OCI-LY3 (cell line): ENCODE results near the gene PRX.

Experiments used
- H2AFZ ChIP-seq: fragments of 200-600, 300-600 bp; shearing (Covaris generic); 2 replicates; pipeline ENCODE4 v1.6.0; 2014; ENCODE audit warnings: antibody characterized with exemption, low read depth, low read length
- H3K27ac ChIP-seq: fragments of 200-600, 300-600 bp; sonication (generic); 2 replicates; pipeline ENCODE4 v1.5.1; 2014; ENCODE audit warnings: mild to moderate bottlenecking, low read length, moderate library complexity, mixed read lengths
- H3K27me3 ChIP-seq: fragments of 200-600, 300-600 bp; sonication (generic); 2 replicates; pipeline ENCODE4 v1.6.1; 2014; ENCODE audit warnings: low read depth, low read length, mixed read lengths
- H3K36me3 ChIP-seq: fragments of 200-600, 300-600 bp; sonication (generic); replicated peaks from 2 replicates; pipeline ENCODE3; 2014; ENCODE audit warnings: low read depth, low read length, mixed read lengths
- H3K4me1 ChIP-seq: fragments of 300-600, 200-600 bp; sonication (generic); 2 replicates; pipeline ENCODE4 v1.6.1; 2014; ENCODE audit warnings: low read length, mixed read lengths
- H3K4me2 ChIP-seq: fragments of 200-600, 300-600 bp; sonication (generic); 2 replicates; pipeline ENCODE4 v1.6.1; 2014; ENCODE audit warnings: low read length, mixed read lengths
- H3K4me3 ChIP-seq: fragments of 300-600, 200-600 bp; sonication (generic); 2 replicates; pipeline ENCODE4 v1.5.1; 2014; ENCODE audit warnings: antibody characterized with exemption, mild to moderate bottlenecking, low read length, moderate library complexity
- H3K79me2 ChIP-seq: fragments of 300-600, 200-600 bp; shearing (Covaris generic); 2 replicates; pipeline ENCODE4 v1.6.1; 2014; ENCODE audit warnings: mild to moderate bottlenecking, low read length, mixed read lengths
- H3K9ac ChIP-seq: fragments of 300-600, 200-600 bp; shearing (Covaris generic); 2 replicates; pipeline ENCODE4 v1.6.0; 2014; ENCODE audit warnings: mild to moderate bottlenecking, low read length, moderate library complexity
- H3K9me3 ChIP-seq: fragments of 200-600, 300-600 bp; shearing (Covaris generic); 2 replicates; pipeline ENCODE4 v1.6.1; 2014; ENCODE audit warnings: low read length, mixed read lengths; ENCODE audit not compliant: insufficient read depth
- H4K20me1 ChIP-seq: fragments of 200-600, 300-600 bp; sonication (generic); 2 replicates; pipeline ENCODE4 v1.6.1; 2016; ENCODE audit warnings: low read length, mixed read lengths; ENCODE audit not compliant: insufficient read depth
- EZH2phosphoT487 ChIP-seq: fragments of 200-600 bp; shearing (Covaris generic); IDR thresholded peaks from 2 replicates; pipeline ENCODE4 v1.6.1; 2018; ENCODE audit warnings: antibody characterized with exemption, mixed run types, low read depth
- TF ChIP-seq, protein P1 (sequence below): fragments of 200-600, 300-600 bp; sonication (generic); IDR thresholded peaks from 2 replicates; pipeline ENCODE4 v1.5.1; 2014; ENCODE audit warnings: antibody characterized with exemption, low read length, low read depth

Gene PRX

GRCh38 chr19:40407714-40408597 is 5.2 kb downstream of the PRX start:
- Histone ChIP-seq H3K4me3 (no peak overlapping the region), H3K27ac (no peak overlapping the region), H3K4me1 (peaks cover 8% of the 10 kb centered on the region), H3K9me3 (no peaks in the 10 kb centered on the region), H4K20me1 (no peaks in the 10 kb centered on the region), H3K79me2 (no peaks in the 10 kb centered on the region), H3K27me3 (no peaks in the 10 kb centered on the region; the same call in 1 of the 2 replicates), H3K9ac (no peak overlapping the region), H3K36me3 (no peaks in the 10 kb centered on the region), H3K4me2 (no peak overlapping the region), H2AFZ (no peak overlapping the region)
- TF ChIP-seq, protein P1, sequence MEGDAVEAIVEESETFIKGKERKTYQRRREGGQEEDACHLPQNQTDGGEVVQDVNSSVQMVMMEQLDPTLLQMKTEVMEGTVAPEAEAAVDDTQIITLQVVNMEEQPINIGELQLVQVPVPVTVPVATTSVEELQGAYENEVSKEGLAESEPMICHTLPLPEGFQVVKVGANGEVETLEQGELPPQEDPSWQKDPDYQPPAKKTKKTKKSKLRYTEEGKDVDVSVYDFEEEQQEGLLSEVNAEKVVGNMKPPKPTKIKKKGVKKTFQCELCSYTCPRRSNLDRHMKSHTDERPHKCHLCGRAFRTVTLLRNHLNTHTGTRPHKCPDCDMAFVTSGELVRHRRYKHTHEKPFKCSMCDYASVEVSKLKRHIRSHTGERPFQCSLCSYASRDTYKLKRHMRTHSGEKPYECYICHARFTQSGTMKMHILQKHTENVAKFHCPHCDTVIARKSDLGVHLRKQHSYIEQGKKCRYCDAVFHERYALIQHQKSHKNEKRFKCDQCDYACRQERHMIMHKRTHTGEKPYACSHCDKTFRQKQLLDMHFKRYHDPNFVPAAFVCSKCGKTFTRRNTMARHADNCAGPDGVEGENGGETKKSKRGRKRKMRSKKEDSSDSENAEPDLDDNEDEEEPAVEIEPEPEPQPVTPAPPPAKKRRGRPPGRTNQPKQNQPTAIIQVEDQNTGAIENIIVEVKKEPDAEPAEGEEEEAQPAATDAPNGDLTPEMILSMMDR, result no peak
- no peak for TF ChIP-seq EZH2phosphoT487

DNA sequence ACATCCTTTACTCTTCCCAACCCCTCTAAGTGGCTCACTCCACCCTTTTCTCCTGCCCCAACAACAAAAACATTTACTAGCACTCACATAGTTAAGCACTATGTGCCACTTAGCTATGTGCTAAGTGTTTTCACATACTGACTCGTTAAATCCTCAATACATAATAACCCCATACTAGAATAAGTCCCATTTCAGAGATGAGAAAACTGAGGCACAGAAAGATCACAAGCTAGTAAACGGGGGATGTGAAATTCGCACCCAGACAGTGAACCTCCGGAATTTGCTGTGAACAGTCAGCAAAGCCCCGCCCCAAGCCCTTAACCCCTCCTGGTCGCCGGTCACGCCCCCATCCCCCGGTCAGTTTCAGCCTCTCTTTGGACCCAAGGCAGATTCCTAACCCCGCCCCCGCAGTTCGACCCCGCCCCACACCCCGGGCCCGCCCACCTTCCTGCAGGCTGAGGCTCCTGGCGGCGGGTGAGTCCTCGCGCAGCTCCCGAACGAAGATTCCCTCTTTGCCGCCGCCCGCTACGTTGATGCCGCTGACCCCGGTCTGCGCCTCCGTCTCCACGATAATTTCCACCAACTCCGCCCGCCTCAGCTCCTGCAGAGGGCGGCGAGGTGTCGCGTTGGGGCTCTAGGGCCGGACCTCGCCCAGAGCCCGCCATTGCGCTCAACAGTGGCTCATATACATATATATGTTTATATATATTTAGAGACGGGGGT is 9.8 kb downstream of the PRX start:
- H3K4me2 ChIP-seq, result peak overlapping the region; percentile 76
- H3K79me2 ChIP-seq, result no peaks in the 10 kb centered on the region
- H3K9me3 ChIP-seq, result no peaks in the 10 kb centered on the region
- peak overlapping the region; percentile 78; the same call in 1 of the 2 replicates for H2AFZ ChIP-seq
- no peak overlapping the region for H3K27ac ChIP-seq
- H3K9ac ChIP-seq, result peak overlapping the region; percentile 52
- TF ChIP-seq EZH2phosphoT487, result no peak
- no peaks in the 10 kb centered on the region for H3K36me3 ChIP-seq
- H3K4me1 ChIP-seq, result peaks cover 3% of the 10 kb centered on the region
- no peaks in the 10 kb centered on the region; the same call in 1 of the 2 replicates for H3K27me3 ChIP-seq
- peak overlapping the region; percentile 78 for H3K4me3 ChIP-seq
- H4K20me1 ChIP-seq, result no peaks in the 10 kb centered on the region

- Histone ChIP-seq H4K20me1 (no peaks in the 10 kb centered on the region), H3K4me2 (no peak overlapping the region), H3K4me1 (peaks cover 3% of the 10 kb centered on the region), H3K79me2 (no peaks in the 10 kb centered on the region), H3K27me3 (peaks cover 21% of the 10 kb centered on the region), H3K9ac (no peak overlapping the region), H3K9me3 (no peaks in the 10 kb centered on the region), H3K4me3 (no peak overlapping the region), H2AFZ (no peak overlapping the region), H3K27ac (no peak overlapping the region), H3K36me3 (no peaks in the 10 kb centered on the region)
- no peak for TF ChIP-seq EZH2phosphoT487
- TF ChIP-seq, protein P1, result no peak
These were observed 12.6 kb downstream of the PRX start for GRCh38 chr19:40400559-40400958.

DNA sequence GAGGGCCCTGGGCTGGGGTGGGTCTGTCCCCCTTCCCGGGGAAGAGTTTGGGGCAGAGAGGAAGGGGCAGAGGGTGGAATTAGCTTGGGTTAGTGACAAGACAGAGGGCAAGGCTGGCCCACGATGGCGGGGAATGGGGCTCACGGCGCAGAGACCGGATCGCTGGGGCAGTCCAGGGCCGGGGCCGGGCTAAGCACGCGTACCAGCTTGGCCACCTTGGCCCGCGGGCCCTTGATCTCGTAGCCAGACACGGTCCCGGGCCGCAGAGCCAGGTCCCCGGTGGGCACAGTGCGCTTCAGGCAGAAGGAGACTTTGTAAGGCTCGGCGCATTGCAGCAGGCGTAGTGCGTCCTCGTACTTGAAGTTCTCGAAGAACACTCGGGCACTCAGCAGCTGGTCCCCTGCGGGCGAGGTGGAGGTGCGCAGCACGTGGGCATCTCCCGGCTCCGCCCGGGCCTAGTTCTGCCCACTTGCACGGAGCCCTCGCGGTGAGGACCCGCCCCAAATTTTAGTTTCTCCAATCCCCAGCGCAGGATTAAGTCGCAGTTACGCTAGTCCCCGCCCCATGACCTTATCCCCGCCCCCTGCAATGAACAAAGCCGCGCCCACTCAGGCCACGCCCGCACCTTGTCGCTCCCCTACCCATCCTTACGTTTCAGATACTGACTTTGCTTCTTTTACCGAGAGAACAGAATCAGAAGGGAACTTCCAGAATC is 14.6 kb downstream of the PRX start:
- H3K4me2 ChIP-seq, result no peak overlapping the region
- no peaks in the 10 kb centered on the region for H3K79me2 ChIP-seq
- no peak overlapping the region for H3K27ac ChIP-seq
- H3K9me3 ChIP-seq, result no peaks in the 10 kb centered on the region
- TF ChIP-seq, protein P1, result no peak
- no peak for TF ChIP-seq EZH2phosphoT487
- H3K4me3 ChIP-seq, result no peak overlapping the region
- peaks cover 24% of the 10 kb centered on the region for H3K27me3 ChIP-seq
- no peaks in the 10 kb centered on the region for H4K20me1 ChIP-seq
- H2AFZ ChIP-seq, result no peak overlapping the region
- no peaks in the 10 kb centered on the region for H3K36me3 ChIP-seq
- no peak overlapping the region for H3K9ac ChIP-seq
- H3K4me1 ChIP-seq, result peaks cover 3% of the 10 kb centered on the region
